K562 (cell line): ENCODE measurements around the gene CTDSP1. TPM values are rescaled to one million over a fixed set of nuclear protein-coding genes. Genes with fewer than 3 reads are reported as not detected.

Experiments
- BRD4 ChIP-seq: fragments of 200-600 bp; sonication (generic); IDR thresholded peaks from 2 replicates; pipeline ENCODE4 v1.6.1; 2017; ENCODE audit warnings: inconsistent platforms
- CREB3L1 ChIP-seq: fragments of 450-650 bp; IDR thresholded peaks from 2 replicates; pipeline ENCODE4 v1.6.1; 2014; ENCODE audit warnings: low read depth, mild to moderate bottlenecking, moderate library complexity, borderline replicate concordance
- CSDE1 ChIP-seq, 2 experiments: fragments of 450-650 bp; IDR thresholded peaks; 2 replicates each; pipeline ENCODE4 v1.6.1; 2016; ENCODE audit warnings: mild to moderate bottlenecking in 1 of 2
- E2F5 ChIP-seq: sonication (generic); formaldehyde crosslinking; IDR thresholded peaks from 2 replicates; pipeline ENCODE4 v1.8.0; 2022; ENCODE audit warnings: mild to moderate bottlenecking, missing genetic modification reagents
- ETV5 ChIP-seq: sonication (generic); formaldehyde crosslinking; IDR thresholded peaks from 2 replicates; pipeline ENCODE4 v1.4.0; 2020; ENCODE audit warnings: low read depth, mild to moderate bottlenecking, missing genetic modification reagents
- EWSR1 ChIP-seq: fragments of 450-650 bp; IDR thresholded peaks from 2 replicates; pipeline ENCODE4 v1.6.1; 2018; ENCODE audit warnings: borderline replicate concordance, mild to moderate bottlenecking, low read depth, moderate library complexity; ENCODE audit not compliant: partially characterized antibody
- GTF2A2 ChIP-seq: IDR thresholded peaks from 2 replicates; pipeline ENCODE4 v1.6.1; 2016; ENCODE audit warnings: mild to moderate bottlenecking, missing genetic modification characterization, missing compliant biosample characterization
- GTF3C2 ChIP-seq: IDR thresholded peaks from 3 replicates; pipeline ENCODE4 v1.6.1; 2011; ENCODE audit warnings: borderline replicate concordance, mild to moderate bottlenecking, moderate library complexity; ENCODE audit not compliant: insufficient read length; ENCODE audit errors: extremely low read depth
- KAT2B ChIP-seq: IDR thresholded peaks from one replicate; pipeline ENCODE4 v1.6.1; 2012; ENCODE audit warnings: low read depth, mild to moderate bottlenecking, control low read depth, inconsistent platforms, low read length, moderate library complexity
- MBD1 ChIP-seq: fragments of 250-450 bp; sonication (Bioruptor Pico); IDR thresholded peaks from 2 replicates; pipeline ENCODE4 v1.8.0; 2022; ENCODE audit warnings: inconsistent platforms
- MLX ChIP-seq, 2 experiments: fragments of 450-650 bp in 1 of 2; sonication (generic) in 1 of 2; formaldehyde crosslinking; conservative IDR thresholded peaks; 2 replicates each; pipeline versions ENCODE4 v1.4.0 to v1.8.1; 2020 to 2022; ENCODE audit warnings: mild to moderate bottlenecking in 1 of 2, missing genetic modification reagents in 1 of 2
- NFE2L1 ChIP-seq: fragments of 450-650 bp; IDR thresholded peaks from 2 replicates; pipeline ENCODE4 v1.6.1; 2016; ENCODE audit warnings: missing genetic modification characterization, low read depth, mild to moderate bottlenecking, missing compliant biosample characterization, moderate library complexity, borderline replicate concordance
- SMC3 ChIP-seq: conservative IDR thresholded peaks from 2 replicates; pipeline ENCODE4 v1.6.1; 2011; ENCODE audit warnings: low read depth, low read length, improper control_type of control experiment; ENCODE audit not compliant: insufficient read depth
- SP2 ChIP-seq: IDR thresholded peaks from 2 replicates; pipeline ENCODE4 v1.6.1; 2011; ENCODE audit warnings: mild to moderate bottlenecking, low read depth, low read length, moderate library complexity; ENCODE audit not compliant: poor library complexity, severe bottlenecking; ENCODE audit errors: extremely low read depth
- SRSF1 ChIP-seq: fragments of 200-400 bp; formaldehyde crosslinking; IDR thresholded peaks from 2 replicates; pipeline ENCODE4 v1.6.1; 2017; ENCODE audit warnings: mild to moderate bottlenecking, low read depth, low read length, moderate library complexity
- TCF7L2 ChIP-seq: fragments of 150-350 bp; IDR thresholded peaks from 2 replicates; pipeline ENCODE4 v1.6.1; 2016; ENCODE audit warnings: low read depth, mild to moderate bottlenecking, low read length, moderate library complexity
- ZNF77 ChIP-seq: fragments of 250-450 bp; sonication (Bioruptor Pico); IDR thresholded peaks from 2 replicates; pipeline ENCODE4 v1.5.0; 2020
- polyA plus RNA-seq, 8 experiments: library from polyadenylated mRNA; depleted of rRNA in 4 of 8; stranded (reverse) in 5 of 8; unstranded in 3 of 8; fragments of >200 nt; fragmentation: Nextera tagmentation in 2 of 8; fragmentation: Illumina TruSeq in 1 of 8; extraction: Ambion mirVana in 2 of 8; extraction: Trizol in 1 of 8; gene quantifications; 2 replicates each; pipeline versions ENCODE4 v1.2.1 to v1.2.3, GENCODE V29; 2011 to 2014; ENCODE audit warnings: inconsistent platforms in 1 of 8, missing spikeins in 1 of 8
- total RNA-seq, 7 experiments: library from RNA; depleted of rRNA in 6 of 7; stranded (reverse); fragments of >200 nt in 6 of 7; fragmentation: Illumina TruSeq in 2 of 7; extraction: Trizol in 2 of 7; gene quantifications; 2 replicates each; pipeline versions ENCODE4 v1.2.1 to v1.2.3, GENCODE V29; 2011 to 2021; ENCODE audit warnings: low replicate concordance in 1 of 7

CTDSP1 gene
- total and polyA plus RNA-seq, 9 of the 15 experiments (the other 6 are each of a cell fraction or from before 2014, with no cell fraction given), result 2.4 to 74.8 (median 45.8) TPM

GRCh38 chr2:218399391-218400166 lies at the start of gene CTDSP1 (continued):
- no peak for TF ChIP-seq MLX (CRISPR knock-in tag; conservative IDR thresholded peaks at IDR 0.05)
- no peak for TF ChIP-seq GTF3C2
- 0 out of 2 replicates have a peak, but pooled peaks have one; percentile 9 for TF ChIP-seq SMC3
- no peak for TF ChIP-seq KAT2B
- no peak for TF ChIP-seq BRD4
- TF ChIP-seq CSDE1 (IDR thresholded peaks at IDR 0.05), result no peak
- TF ChIP-seq ETV5 (CRISPR knock-in tag), result no peak
- TF ChIP-seq EWSR1, result no peak
- no peak for TF ChIP-seq SP2
- TF ChIP-seq MBD1, result no peak
- TF ChIP-seq CREB3L1, result peak; percentile 66; the same call in 1 of the 2 replicates
- no peak for TF ChIP-seq E2F5 (CRISPR knock-in tag)
- no peak for TF ChIP-seq TCF7L2
- TF ChIP-seq NFE2L1, result no peak
- no peak for TF ChIP-seq ZNF77 (CRISPR knock-in tag)
- no peak for TF ChIP-seq SRSF1
- TF ChIP-seq GTF2A2 (tag), result no peak
